GM18517 (cell line): ENCODE measurements around the gene GAS7.

Experiments
- ATAC-seq: cut with Tn5 transposase; IDR thresholded peaks from one replicate; pipeline ENCODE4 v1.9.1; 2021; ENCODE audit warnings: mild to moderate bottlenecking, moderate library complexity; ENCODE audit not compliant: unreplicated experiment

Gene GAS7

GRCh38 chr17:10201680-10202079, 3.3 kb upstream of the GAS7 start:
- ATAC-seq = no peak

- no peak for ATAC-seq
Measured at GRCh38 chr17:10200645-10201044, 2.2 kb upstream of the GAS7 start.

DNA sequence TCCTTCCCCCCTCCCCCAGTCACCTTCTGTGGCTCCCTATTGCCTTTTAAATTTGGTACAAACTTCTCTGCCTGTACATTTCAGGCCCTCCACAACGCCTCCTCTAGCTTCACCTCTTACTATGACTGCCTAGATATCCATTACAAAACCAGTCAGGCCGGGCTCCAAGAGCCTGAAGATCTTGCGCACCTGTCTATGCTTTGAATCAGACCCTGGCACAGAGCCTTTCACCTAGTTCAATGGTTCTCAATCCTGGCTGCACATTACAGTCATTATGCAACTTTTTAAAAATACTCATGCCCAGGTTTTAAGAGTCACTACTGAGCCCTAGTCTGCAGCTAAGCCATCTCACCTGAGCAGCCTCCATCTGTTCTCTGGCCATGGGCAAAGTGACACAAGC, 1.6 kb upstream of the GAS7 start:
- no peak for ATAC-seq

DNA sequence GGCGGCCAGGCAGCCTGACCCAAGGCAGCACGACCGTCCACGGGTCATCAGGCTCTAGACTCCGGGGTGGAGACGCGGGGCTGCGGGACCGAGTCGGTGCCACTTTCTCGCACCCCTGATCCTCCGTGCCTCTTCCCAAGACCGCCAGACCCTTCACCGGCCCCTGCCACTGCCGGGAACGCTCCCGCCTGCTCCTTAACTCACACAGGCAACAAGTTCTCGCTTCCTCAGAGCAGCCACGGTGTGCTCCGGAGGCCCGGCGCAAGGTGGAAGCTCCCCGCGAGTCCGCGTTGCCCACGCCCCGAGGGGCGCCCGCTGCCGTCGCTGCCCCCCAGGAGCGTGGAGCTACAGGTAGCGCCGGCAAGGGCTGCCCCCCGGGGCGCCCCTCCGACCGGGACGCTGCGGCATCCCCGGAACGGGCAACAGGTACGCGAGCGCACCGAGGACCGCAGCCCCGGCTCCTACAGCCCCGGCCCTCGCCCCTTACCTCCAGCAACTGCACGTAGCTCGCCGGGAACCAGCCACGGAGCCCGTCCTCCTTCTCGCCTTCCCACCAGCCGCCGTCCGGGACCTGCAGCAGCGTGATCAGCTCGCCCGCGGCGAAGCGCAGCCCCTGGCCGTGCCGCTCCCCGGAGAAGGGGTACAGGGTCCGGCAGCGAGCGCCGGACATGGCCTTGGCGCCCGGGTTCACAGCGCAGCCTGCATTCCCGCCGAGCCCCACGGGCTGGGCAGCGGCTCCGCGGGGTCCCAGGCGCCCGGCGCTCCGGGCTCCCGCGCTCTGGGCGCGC, 491 bp downstream of the GAS7 start:
- peak; percentile 25 for ATAC-seq

DNA sequence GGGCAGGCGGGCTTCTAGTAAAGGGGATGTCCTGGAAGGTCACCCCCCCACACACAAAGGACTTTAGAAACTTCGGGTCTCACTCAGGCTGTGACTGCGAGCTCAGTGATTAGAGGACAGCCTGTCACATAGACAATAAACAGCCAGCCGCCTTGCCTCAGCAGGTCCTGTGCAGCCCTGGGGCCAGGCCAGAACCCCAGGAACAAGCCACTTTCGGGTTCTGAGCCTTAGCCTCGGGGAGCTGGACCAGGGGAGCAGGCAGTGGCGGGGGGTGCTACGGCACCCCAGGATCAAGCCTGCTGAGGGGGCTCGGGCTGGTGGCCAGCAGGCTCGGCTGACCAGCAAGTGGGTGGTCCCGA, 1.1 kb downstream of the GAS7 start:
- ATAC-seq = no peak

DNA sequence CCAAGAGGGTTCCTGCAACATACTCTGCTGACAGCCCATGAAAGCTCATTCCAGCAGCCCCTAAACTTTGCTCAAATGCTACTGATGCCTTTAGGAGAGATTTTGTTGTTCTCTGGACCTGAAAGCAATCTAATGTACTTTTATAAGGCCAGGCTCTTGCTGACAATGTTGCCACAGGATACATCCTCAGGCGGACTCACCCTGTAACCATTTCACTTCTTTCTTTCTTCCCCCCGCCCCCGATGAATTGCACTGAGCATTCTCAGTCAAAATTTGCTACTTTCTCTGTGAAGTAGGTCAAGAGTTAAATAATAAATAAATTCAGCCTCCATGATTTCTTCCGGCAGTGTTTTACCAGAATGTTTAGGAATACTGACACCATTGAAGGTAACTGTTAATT, 1.5 kb downstream of the GAS7 start:
- no peak for ATAC-seq

GRCh38 chr17:10196384-10196895, 2.0 kb downstream of the GAS7 start:
- ATAC-seq = no peak

- no peak for ATAC-seq
Measured at GRCh38 chr17:10195090-10195805, 3.2 kb downstream of the GAS7 start.

GRCh38 chr17:10193632-10194031, 4.8 kb downstream of the GAS7 start:
- no peak for ATAC-seq

- ATAC-seq = no peak
Measured at GRCh38 chr17:10192972-10193371, 5.4 kb downstream of the GAS7 start.

GRCh38 chr17:10192461-10192860, 5.9 kb downstream of the GAS7 start:
- ATAC-seq = no peak

DNA sequence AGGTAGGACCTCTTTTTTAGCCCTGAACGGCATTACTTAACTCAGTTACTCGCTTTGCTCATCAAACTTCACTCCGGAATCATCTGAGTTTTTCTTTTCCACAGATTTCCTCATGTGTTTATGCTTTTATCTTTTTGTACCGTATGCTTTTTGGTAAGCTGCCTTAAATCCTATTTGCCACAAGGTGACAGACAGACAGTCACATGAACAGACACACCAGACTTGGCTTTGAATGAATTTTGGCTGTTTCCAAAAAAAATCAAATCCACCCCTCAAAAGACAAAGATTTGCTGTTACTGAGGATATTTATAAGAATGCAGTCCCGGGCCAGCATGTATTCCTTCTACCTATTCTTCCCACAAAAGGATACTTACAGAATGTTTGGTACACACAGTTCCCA, 10.9 kb downstream of the GAS7 start:
- ATAC-seq = no peak

- no peak for ATAC-seq
Measured at GRCh38 chr17:10186771-10187410, 11.5 kb downstream of the GAS7 start.

DNA sequence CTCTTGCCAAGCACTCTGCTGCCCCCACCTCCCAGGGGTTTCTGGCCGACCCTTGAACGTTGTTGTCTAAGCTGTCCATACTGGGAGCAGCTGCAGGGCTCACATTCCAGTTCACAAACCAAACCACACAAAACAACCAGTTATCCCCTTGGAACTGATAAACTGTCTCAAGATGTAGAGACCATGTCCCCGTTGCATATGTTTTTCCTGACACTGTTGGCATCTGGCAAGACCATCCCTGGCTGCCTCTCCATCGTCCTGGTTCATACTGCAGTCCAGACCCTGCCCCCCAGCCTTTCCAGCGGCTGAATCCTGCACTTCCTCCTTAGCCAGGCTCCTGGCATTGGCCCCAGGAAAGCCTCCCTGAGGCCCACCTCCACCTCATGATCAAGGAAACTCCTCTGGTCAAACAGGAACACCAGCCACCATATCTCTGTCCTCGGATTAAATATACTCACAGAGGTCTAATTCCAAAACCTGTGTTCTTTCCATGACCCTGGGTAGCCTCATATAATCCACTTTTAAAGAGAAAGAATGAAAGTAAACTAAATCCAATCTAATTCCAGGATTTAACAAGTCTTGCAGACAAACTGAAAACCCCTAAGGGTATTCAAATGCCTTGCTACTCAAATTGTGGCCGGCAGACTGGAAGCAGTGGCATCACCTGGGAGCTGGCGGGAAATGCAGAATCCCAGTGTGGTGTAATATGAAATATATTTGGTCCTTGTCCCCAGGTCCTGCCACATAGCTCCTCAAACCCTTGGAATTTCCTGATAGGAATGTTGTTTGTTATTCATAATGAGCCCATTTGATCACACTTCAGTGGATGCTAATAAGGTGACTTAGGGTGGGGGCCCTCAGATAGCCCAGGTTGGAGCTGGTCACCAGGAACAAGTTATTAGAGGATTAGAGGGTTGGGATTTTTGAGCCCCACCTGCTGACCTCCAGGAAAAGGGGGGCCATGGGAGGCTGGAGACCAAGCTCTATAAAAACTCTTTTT, 14.2 kb downstream of the GAS7 start:
- no peak for ATAC-seq

DNA sequence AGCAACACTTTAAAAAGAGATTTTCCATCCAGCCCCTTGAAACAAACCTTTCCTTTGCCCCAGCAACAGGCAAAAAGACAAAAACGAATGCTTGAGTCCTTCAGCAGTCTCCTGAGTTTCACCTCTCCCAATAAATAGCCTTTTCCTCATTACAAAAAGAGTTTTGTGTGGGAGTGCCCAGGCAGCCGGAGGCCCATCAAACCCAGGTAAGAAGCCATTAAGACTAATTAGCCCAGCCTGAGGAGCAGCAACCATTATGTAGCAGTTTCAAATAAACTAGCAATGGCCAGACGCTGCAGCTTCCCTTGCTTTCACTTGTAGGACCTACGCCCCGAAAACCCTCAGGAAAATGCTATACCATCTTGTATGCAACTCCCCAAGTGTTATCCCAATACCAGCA, 15.6 kb downstream of the GAS7 start:
- ATAC-seq = no peak

- ATAC-seq = no peak
Measured at GRCh38 chr17:10178506-10178991, 19.9 kb downstream of the GAS7 start.

- no peak for ATAC-seq
Measured at GRCh38 chr17:10177913-10178505, 20.4 kb downstream of the GAS7 start.

DNA sequence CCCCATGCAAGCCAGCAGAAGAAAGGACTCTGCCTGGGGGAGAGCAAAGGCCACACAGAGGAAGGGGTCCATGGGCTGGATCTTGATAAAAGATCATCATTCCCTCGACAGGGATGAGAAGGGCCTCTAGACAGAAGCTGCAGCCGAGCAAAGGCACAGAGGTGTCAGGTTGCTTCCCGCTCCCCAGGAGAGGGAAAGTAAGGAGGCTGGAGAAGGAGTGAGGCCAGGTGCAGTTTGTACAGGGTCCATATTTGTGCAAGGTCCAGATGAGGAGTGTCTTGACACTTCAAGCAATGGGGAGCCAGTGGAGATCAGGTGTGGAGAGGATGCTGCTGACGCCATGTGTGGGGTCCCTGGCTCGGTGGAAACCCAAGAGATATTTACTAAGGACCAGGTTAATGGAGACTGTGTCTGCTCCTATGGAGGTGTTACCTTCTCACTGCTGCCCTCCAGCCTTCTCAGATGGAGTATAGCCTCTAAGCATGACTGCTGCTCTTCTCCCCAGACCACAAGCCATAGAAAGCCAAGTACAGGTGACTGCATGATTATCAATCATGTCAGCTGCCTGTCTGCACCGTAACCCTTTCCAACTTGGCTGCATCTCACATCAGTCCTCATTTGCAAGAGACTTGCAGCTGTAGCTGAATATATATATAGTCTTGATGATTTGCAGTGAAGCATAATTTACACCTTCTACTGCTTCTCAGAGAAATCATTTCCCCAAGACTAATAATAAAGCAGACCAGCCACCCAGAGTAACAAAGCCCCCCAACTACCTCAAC, 21.1 kb downstream of the GAS7 start:
- no peak for ATAC-seq

DNA sequence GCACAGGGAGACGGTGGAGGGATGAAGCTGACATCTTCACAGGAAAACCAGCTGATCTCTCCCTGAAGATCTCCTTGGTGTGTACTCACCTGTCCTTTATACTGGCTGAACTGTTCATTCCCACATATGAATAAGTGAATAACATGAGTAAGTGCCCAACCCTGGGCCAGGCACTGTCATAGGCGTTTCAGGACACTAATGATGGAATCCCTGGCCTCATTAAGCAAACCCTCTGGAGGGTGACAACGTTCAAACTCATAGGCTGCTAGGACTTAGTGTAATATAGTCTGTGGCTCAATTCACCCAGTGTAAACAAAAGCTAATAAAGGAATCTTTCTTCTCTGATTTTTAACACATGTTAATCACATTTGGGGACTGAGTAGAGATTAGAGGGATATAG, 24.5 kb downstream of the GAS7 start:
- no peak for ATAC-seq
